HPDE6-E6E7 (cell line): ENCODE data around the gene NUP37.

Source experiments
- DNase-seq: peaks from one replicate; pipeline ENCODE4 v3.0.0; 2011; ENCODE audit warnings: missing footprints; ENCODE audit errors: extremely low spot score

NUP37 gene

GRCh38 chr12:102026728-102027127, 93.2 kb downstream of the NUP37 start:
- no peak for DNase-seq

DNA sequence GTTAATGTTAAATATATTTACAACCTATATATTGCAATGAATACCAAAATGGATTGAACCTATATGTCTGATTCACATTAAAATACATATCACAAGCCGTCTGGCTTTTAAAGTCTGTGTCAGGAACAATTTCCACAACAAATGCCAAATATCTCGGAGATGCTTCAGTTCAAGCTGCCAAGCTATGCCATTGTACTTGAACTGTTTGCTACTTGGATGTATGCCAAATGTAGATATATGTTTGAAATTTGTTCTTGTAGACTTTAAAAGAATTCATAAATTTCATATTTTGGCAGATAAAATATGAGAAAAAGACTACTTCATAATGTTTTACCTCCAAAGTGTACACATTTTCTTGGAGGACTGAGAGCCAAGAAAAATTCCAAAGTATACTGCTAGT, 95.1 kb downstream of the NUP37 start:
- no peak for DNase-seq

- DNase-seq = no peak
Observed at GRCh38 chr12:102023343-102023930, 96.5 kb downstream of the NUP37 start.
